Subcutaneous adipose tissue (tissue), 4 donors: ENCODE data around the gene TNS3. TPM values are rescaled to one million over a fixed set of nuclear protein-coding genes. Genes with fewer than 3 reads are reported as not detected.

Experiments
- CTCF ChIP-seq: fragments of 450-650 bp; IDR thresholded peaks from one replicate; pipeline ENCODE4 v1.5.1; 2016; ENCODE audit warnings: low read depth, mild to moderate bottlenecking, control low read depth, antibody characterized with exemption, moderate library complexity
- total RNA-seq, 4 donors: library from RNA; depleted of rRNA; stranded (reverse); fragments of >200 nt; gene quantifications; one replicate each; pipeline ENCODE4 v1.1.0, GENCODE V29; 2016

The TNS3 gene
- total RNA-seq, 4 donors from 2014 or later, result 104 to 137 (median 110) TPM

- no peak for TF ChIP-seq CTCF
Observed at GRCh38 chr7:47322731-47323130, 259.2 kb downstream of the TNS3 start.

- no peak for TF ChIP-seq CTCF
Observed at GRCh38 chr7:47320296-47320695, 261.6 kb downstream of the TNS3 start.

GRCh38 chr7:47318395-47319182 lies 263.3 kb downstream of the TNS3 start:
- no peak for TF ChIP-seq CTCF

GRCh38 chr7:47317487-47317886 lies 264.4 kb downstream of the TNS3 start:
- TF ChIP-seq CTCF, result no peak

GRCh38 chr7:47314728-47315607 lies 266.9 kb downstream of the TNS3 start:
- no peak for TF ChIP-seq CTCF

GRCh38 chr7:47314248-47314647 lies 267.7 kb downstream of the TNS3 start:
- TF ChIP-seq CTCF, result no peak

- TF ChIP-seq CTCF, result no peak
Observed at GRCh38 chr7:47313564-47313963, 268.3 kb downstream of the TNS3 start.
